Calu3 (cell line): ENCODE data around the gene TCF3. TPM values are rescaled to one million over a fixed set of nuclear protein-coding genes. Genes with fewer than 3 reads are reported as not detected.

ENCODE experiments used
- BruUV-seq: library from RNA; stranded (reverse); fragments of 400-500 nt; replicated peaks from 2 replicates; lab custom pipeline; 2021; lab: Mats Ljungman, UMichigan
- CTCF ChIA-PET: fragments of 300-600 bp; sonication (Branson Sonifier 250); formaldehyde crosslinking; loops from one replicate; lab custom pipeline; 2022; ENCODE audit warnings: antibody characterized with exemption; lab: Charles Lee
- DNase-seq: peaks from one replicate; pipeline ENCODE4 v3.0.0; 2022
- H3K27ac Mint-ChIP-seq: one replicate; pipeline ENCODE4 v1.8.0; 2022; ENCODE audit warnings: mixed read lengths; ENCODE audit not compliant: unreplicated experiment
- H3K27me3 Mint-ChIP-seq: one replicate; pipeline ENCODE4 v1.8.0; 2022; ENCODE audit warnings: mixed read lengths; ENCODE audit not compliant: unreplicated experiment
- H3K36me3 Mint-ChIP-seq: one replicate; pipeline ENCODE4 v1.8.0; 2022; ENCODE audit warnings: mild to moderate bottlenecking, moderate library complexity, mixed read lengths; ENCODE audit not compliant: insufficient read depth, unreplicated experiment
- H3K4me1 Mint-ChIP-seq: one replicate; pipeline ENCODE4 v1.8.0; 2022; ENCODE audit warnings: mild to moderate bottlenecking, low read depth, mixed read lengths; ENCODE audit not compliant: unreplicated experiment
- H3K4me3 Mint-ChIP-seq: one replicate; pipeline ENCODE4 v1.8.0; 2022; ENCODE audit warnings: mild to moderate bottlenecking, low read depth, moderate library complexity, mixed read lengths; ENCODE audit not compliant: unreplicated experiment
- H3K9me3 Mint-ChIP-seq: one replicate; pipeline ENCODE4 v1.8.0; 2022; ENCODE audit warnings: low read depth, mixed read lengths; ENCODE audit not compliant: unreplicated experiment
- CTCF ChIP-seq: fragments of 200-600 bp; IDR thresholded peaks from one replicate; pipeline ENCODE4 v1.8.0; 2022; ENCODE audit warnings: antibody characterized with exemption; ENCODE audit not compliant: unreplicated experiment
- intact Hi-C: fragments of 100-400 bp; cut with micrococcal nuclease; formaldehyde crosslinking; loops from one replicate; pipeline ENCODE4 v1.10.0; 2022; ENCODE audit not compliant: unreplicated experiment
- total RNA-seq: library from RNA; stranded (reverse); gene quantifications from 2 replicates; pipeline ENCODE4 v1.2.3, GENCODE V29; 2022

Gene TCF3
- total RNA-seq, 1 experiment from 2014 or later: 102 TPM

DNA sequence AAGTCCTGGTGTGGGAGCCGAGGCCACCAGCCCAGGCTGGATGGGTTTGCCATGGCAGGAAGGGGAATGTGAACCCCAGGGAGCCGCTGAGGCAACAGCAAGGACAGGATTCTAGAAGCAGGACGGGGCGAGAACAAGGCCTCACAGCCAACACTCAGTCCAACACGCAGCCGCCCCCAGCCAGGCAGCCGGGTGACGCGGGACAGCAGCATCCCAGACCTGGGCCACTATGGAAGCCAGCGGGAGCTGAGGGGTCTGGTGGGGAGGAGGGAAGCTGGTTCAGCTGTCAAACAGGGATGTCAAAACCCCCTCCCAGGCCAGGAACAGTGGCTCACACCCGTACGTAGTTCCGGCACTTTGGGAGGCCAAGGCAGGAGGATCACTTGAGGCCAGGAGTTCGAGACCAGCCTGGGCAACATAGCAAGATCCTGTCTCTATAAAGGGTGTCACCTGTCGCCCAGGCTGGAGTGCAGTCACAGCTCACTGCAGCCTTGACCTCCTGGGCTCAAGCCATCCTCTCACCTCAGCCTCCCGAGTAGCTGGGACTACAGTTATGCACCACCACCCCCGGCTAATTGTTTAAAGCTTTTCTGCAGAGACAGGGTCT lies 91.1 kb downstream of the TCF3 start:
- DNase-seq: no peak
- peaks cover 6% of the 10 kb centered on the region for H3K36me3 Mint-ChIP-seq
- H3K9me3 Mint-ChIP-seq: no peaks in the 10 kb centered on the region
- no peak overlapping the region for H3K4me3 Mint-ChIP-seq
- no peaks in the 10 kb centered on the region for H3K4me1 Mint-ChIP-seq
- CTCF ChIA-PET: no interaction called here
- intact Hi-C loops: no loop called here
- TF ChIP-seq CTCF: no peak
- no TSS peak for BruUV-seq
- no peaks in the 10 kb centered on the region for H3K27me3 Mint-ChIP-seq
- H3K27ac Mint-ChIP-seq: no peak overlapping the region

- TF ChIP-seq CTCF: no peak
- Mint-ChIP-seq H3K4me3 (no peak overlapping the region), H3K27ac (no peak overlapping the region), H3K27me3 (no peaks in the 10 kb centered on the region), H3K36me3 (no peaks in the 10 kb centered on the region), H3K9me3 (no peaks in the 10 kb centered on the region), H3K4me1 (no peaks in the 10 kb centered on the region)
- intact Hi-C loops: no loop called here
- CTCF ChIA-PET: no interaction called here
- DNase-seq: no peak
- BruUV-seq: no TSS peak
These were observed 92.0 kb downstream of the TCF3 start for GRCh38 chr19:1560286-1560882.

Other genes starting within 250 kb of the TCF3 start
- gene DAZAP1, start 245.0 kb downstream of the TCF3 start, total RNA-seq: 148 and 151 TPM in 2 replicates
- gene RPS15, start 214.2 kb downstream of the TCF3 start, total RNA-seq: 628 and 642 TPM in 2 replicates
- 0.12 and 0.44 TPM in 2 replicates for gene APC2, start 202.5 kb downstream of the TCF3 start, total RNA-seq
- gene C19orf25, start 173.4 kb downstream of the TCF3 start, total RNA-seq: 33.7 and 33.8 TPM in 2 replicates
- 4.5 and 5.5 TPM in 2 replicates for gene PCSK4, start 162.3 kb downstream of the TCF3 start, total RNA-seq
- gene REEP6, start 161.4 kb downstream of the TCF3 start, total RNA-seq: 13.9 and 16.2 TPM in 2 replicates
- 9.5 and 9.6 TPM in 2 replicates for gene ADAMTSL5, start 139.6 kb downstream of the TCF3 start, total RNA-seq
- not detected in 2 replicates for gene PLK5, start 128.5 kb downstream of the TCF3 start, total RNA-seq
- gene MEX3D, start 84.3 kb downstream of the TCF3 start, total RNA-seq: 41.4 and 42.0 TPM in 2 replicates
- 52.2 and 65.6 TPM in 2 replicates for gene MBD3, start 59.8 kb downstream of the TCF3 start, total RNA-seq
- gene UQCR11, start 47.2 kb downstream of the TCF3 start, total RNA-seq: 148 and 149 TPM in 2 replicates
- gene ONECUT3, start 100.9 kb upstream of the TCF3 start, total RNA-seq: 20.0 and 25.7 TPM in 2 replicates
- 5.9 and 6.7 TPM in 2 replicates for gene ATP8B3, start 159.7 kb upstream of the TCF3 start, total RNA-seq
- gene REXO1, start 195.9 kb upstream of the TCF3 start, total RNA-seq: 34.1 and 39.5 TPM in 2 replicates
- gene KLF16, start 211.0 kb upstream of the TCF3 start, total RNA-seq: 32.3 and 39.0 TPM in 2 replicates
- gene ABHD17A, start 232.9 kb upstream of the TCF3 start, total RNA-seq: 35.2 and 36.9 TPM in 2 replicates